Fibroblast of skin of left biceps (primary cell): ENCODE data around the gene PPM1E.
"Not testable (repeated sequence)": the region's sequence is repeated elsewhere in the genome, so short reads cannot be mapped to it uniquely, and the experiment has no call there.

Experiments
- DNase-seq, 2 experiments: peaks; one replicate each; pipeline ENCODE4 v3.0.0-alpha.2; 2013; ENCODE audit warnings: low read depth in 2 of 2

Gene PPM1E

DNA sequence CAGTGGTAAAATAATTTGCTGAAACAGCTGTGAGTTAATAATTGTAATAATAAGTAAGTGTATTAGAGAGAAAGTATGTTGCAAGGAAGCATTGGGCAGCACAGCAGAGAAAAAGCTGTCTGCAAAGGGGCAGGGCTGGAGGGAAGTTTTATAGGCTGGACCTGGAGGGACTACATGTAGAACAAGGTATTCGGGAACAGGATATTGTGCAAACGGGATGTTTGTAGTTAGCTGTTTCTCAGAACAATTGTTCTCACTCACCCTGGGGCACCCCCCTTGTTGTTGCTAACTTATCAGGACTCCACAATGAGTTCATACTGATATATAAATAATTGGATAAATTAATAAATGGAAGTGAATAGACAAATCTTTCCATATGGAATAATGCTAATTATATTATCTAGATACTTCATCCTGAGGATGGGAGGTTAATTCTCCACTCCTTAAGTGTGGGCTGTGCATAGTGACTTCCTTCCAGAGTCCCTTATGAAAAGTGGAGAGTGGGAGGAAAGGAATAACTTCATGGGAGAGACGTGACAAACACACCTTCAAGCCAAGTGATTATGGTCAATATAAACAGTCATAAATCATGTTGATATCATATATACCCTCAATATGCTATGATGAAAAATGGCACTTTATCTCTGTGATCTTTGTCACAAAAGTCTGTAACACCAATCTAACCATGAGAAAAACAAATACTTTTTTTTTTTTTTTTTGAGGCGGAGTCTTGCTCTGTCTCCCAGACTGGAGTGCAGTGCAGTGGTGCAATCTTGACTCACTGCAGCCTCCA, 85.4 kb downstream of the PPM1E start:
- no peak for DNase-seq

DNA sequence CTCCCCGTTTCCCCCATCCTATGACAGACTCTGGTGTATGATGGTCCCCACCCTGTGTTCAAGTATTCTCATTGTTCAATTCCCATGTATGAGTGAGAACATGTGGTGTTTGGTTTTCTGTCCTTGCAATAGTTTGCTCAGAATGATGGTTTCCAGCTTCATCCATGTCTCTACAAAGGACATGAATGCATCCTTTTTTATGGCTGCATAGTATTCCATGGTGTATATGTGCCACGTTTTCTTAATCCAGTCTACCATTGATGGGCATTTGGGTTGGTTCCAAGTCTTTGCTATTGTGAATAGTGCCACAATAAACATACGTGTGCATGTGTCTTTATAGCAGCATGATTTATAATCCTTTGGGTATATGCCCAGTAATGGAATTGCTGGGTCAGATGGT, 90.8 kb downstream of the PPM1E start:
- DNase-seq, result not testable (repeated sequence)

DNA sequence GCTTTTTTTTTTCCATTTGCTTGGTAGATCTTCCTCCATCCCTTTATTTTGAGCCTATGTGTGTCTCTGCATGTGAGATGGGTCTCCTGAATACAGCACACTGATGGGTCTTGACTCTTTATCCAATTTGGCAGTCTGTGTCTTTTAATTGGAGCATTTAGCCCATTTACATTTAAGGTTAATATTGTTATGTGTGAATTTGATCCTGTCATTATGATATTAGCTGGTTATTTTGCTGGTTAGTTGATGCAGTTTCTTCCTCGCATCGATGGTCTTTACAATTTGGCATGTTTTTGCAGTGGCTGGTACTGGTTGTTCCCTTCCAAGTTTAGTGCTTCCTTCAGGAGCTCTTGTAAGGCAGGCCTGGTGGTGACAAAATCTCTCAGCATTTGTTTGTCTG, 94.5 kb downstream of the PPM1E start:
- not testable (repeated sequence) for DNase-seq

DNA sequence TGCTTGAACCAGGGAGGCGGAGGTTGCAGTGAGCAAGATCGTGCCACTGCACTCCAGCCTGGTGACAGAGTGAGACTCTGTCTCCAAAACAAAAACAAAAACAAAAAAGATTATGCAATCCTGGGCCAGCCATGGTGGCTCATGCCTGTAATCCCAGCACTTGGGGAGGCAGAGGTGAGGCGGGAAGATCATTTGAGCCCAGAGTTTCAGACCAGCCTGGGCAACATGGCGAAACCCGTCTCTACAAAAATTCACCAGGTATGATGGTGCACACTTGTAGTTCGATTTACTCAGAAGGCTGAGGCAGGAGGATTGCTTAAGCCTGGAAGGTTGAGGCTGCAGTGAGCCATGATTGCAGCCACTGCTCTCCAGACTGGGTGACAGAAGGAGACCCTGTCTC, 109.6 kb downstream of the PPM1E start:
- no peak for DNase-seq

DNA sequence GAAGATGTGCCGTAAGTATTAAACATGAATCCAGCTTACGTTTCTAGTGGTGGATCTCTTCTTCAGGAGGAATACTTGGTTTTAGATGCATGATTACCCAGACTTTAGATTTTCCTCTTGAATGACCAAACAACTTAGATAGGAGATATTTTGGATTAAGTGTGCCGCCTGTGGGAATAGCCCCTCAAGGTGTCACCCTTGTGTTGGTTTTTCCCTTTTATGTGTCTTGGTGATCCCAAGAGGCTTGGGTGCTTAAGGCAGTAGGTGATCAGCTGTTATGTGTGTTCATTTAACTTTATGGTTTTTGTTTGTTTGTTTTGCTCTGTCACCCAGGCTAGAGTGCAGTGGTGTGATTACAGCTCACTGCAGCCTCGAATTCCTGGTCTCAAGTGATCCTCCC, 115.1 kb downstream of the PPM1E start:
- no peak for DNase-seq

DNA sequence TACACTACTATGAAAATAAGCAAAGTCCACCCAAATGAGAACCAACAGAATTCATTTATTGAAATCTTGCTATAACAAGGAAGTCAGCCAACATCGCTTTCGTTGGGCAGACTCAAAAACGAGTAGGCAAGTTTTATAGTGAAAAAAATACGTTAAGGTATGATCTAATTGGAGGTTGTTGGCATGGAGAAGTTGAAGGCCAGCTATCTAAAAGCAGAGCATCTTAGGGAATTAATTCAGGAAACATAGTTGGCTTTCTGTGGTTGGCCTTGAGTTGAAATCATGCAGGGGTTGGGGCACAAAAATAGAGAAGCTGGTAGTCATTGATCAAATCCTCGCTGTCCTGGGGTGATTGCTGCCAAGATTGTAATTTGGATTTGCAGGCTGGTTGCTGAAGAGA, 118.3 kb downstream of the PPM1E start:
- no peak for DNase-seq

DNA sequence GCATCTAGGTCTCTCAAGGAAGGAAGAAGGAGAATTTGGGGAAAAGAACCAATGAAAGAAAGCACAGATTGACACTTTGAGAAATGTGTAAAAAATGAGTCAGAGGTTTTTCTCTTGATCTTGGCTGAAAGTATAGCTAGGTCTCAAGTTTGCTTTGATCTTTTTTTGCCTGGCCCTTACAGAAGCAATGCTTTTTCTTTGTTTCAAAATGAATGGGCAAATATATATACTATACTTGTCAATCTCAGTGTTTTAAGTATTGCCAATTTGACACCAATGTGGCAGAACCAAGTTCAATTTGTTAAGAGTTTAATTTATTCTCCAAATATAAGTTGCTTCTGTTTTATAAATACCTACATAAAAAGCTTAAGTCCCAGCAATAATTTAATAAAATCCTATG, 119.6 kb downstream of the PPM1E start:
- no peak for DNase-seq

DNA sequence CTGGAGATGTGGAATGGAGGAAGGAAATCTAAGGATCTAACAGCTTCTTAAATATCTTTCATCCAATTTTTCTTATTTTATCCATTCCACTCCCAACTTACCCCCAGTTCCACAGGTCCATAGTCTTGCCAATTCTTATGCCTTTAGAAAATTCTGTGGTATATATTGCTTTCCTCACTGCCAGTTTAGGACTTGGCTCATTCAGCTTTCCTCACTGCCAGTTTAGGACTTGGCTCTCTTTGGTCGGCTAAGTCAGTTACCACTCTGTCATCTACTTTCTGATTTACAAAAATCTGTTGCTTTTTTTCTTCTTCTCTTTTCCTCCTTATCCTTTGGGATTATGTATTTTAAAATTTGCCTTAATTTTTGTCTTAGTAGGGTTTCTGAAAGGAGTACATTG, 128.5 kb downstream of the PPM1E start:
- DNase-seq, result no peak

DNA sequence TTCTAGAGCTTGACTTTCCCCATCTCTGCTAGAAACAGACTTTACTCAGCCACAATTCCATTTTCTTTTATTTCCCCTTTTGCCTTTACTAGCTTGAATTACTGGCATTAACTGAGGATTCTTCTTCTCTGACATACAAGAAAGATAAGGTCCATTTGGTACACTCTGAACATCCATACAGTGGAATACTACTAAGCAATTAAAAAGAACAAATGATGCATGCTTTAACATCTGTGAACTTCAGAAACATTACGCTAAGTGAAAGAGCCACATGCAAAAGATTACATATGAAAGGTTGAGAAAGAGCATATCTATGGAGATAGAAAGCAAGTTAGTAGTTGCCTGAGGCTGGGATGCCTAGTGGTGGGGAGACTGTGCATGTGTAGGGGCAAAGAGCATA, 130.9 kb downstream of the PPM1E start:
- DNase-seq, result no peak

DNA sequence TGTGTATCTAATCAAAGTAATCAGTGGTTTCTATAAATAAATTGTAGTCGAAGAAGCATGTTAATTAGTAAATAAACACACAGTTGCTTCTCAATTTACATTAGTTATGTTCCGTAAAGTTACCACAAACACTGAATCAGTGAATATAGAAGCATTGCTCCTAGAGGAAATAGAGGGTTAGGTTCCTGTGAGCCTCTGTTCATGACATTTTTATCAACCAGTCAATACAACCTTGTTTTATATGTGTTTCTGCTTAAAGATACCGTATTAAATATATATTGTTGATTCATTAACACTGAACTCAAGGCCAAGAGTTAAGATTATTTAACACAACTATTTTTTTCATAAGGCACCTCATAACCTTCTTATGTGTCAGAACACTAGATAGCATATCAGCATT, 134.3 kb downstream of the PPM1E start:
- no peak for DNase-seq

DNA sequence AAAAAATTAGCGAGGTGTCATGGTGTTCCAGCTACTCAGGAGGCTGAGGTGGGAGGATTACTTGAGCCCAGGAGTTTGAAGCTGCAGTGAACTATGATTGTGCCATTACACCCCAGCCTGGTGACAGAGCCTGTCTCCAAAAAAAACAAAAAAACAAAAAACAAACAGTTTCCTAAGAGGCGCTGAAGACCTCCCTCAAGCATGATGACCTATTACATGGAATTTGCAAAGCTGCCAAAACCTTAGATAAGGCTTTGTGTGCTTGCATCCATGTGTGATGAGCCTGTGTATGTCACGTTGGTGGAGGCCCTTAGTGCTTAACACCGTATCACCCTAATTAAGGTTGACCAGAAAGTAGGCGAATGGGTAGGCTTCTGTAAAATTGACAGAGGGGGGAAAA, 143.5 kb downstream of the PPM1E start:
- DNase-seq, result no peak

DNA sequence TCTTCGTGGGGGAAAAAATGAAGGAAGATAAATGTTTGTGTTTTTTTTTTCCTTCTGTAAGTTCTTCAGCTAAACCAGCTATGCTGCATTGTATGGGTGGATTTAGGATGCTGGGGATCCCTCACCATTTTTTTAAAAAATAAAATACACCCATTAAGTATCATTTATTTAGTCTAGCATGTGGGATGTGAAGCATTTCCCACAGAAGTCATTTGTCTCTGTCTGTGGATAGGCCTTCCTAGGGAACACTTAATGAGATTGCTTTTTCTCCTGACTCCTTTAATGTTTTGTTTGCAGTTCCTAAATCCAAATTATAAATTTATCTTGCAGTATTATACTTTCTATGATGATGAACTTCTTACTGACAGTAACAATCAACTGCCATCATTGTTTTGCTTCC, 146.7 kb downstream of the PPM1E start:
- DNase-seq, result no peak

DNA sequence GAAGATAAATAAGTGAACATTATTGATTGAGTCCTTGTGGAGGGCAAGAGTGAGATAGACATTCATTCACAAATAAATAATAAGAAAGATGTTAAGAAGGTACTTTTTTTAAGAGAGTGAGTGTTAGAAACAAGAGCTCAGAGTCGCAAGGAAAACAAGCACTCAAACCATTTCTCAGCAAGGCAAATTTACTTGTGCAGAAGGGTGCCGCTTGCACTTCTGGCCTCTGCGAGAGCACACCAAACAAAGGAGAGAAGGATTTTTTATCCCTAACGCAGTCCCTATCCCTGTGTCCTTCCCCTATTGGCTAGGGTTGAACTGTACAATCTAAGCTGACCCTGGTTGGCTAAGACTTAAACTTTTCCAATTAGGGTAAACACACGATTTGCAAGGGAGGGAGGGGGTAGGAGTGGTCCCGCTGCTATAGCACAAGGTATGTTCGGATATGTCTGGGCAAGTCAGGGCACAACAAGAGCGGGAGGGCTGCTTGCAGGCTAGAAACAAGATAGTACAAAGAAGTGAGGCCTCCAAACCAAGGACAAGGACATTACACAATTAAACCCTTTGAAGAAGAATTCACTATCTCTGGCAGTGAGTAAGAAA, 156.2 kb downstream of the PPM1E start:
- DNase-seq, result no peak

DNA sequence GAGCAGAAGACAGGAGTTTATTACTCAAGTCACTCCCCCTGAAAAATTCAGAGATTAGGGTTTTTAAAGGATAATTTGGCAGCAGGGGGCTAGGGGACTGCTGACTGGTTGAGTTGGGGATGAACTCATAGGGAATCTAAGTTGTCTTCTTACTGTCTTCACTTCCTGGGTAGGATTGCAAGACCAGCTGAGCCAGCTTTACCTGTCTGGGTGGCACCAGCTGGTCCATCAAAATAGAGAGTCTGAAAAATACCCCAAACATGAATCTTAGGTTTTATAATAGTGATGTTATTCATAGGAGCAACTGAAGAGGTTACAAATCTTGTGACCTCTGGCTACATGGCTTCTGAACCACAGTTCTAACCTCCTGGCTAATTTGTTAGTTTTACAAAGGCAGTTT, 157.9 kb downstream of the PPM1E start:
- no peak for DNase-seq

DNA sequence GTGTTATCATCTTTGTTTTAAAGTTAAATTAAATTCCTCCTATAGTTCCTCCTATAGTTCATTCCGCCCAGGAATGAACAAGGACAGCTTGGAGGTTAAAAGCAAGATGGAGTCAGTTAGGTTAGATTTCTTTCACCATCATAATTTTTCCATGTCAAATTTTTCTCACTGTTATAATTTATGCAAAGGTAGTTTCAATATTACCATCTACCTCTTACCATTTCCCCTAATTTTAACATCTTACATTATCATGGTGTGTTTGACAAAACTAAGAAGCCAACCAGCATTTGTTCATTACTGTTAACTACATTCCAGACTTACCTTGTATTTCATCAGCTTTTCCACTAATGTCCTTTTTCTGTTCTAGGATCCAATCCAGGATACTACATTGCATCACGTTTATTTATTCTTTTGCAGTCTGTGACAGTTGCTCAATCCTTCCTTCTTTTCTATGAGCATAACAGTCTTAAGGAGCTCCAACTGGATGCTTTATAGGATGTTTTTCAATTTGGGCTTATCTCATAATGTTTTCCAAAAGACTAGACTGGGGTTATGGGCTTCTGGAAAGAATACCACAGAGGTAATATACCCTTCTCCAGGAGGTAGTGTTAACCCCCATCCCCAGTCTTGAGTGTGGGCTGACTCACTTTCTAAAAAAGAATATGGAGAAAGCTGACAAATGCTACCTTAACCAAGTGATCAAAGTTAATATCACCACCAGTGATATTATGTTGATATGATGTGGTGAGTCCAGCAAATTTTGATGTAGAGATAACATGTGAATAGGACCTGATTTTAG, 158.5 kb downstream of the PPM1E start:
- peak; percentile 23 to 36 for DNase-seq

DNA sequence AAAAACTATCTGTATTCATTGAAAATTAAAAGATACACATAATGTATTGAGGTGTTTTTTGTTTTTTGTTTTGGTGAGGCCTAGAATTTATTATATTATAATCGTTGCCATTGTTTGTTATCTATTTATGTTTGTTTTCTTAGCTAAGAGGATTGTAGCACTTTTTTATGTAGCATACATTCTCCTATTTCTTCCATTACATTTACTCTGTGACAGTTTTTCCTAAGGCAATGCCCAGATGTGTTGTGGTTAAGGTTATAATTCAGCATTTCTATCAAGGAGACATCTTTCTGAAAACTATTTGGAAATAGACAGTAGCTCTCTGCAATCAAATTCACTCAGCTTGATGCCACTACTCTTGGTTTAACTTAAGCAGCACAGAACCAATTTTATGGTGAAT, 161.6 kb downstream of the PPM1E start:
- DNase-seq, result no peak

DNA sequence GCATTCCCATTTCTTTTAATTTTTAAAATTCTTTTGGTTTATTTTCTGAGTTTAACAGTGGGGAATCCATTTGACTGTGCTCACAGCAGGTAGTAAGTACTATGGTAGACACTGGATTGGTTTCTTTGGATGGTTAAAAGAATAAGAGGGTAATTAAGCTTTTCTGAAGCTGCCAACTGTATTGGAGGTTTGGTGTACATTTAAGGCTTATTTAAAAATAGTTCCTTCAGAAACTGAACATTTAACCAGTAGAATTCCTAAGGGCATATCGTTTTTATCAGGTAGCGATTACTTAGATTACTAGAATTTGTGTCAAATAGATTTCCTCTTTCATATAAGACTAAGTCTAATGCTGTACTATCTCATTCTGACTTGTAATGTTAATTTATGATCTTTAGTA, 162.4 kb downstream of the PPM1E start:
- no peak for DNase-seq

DNA sequence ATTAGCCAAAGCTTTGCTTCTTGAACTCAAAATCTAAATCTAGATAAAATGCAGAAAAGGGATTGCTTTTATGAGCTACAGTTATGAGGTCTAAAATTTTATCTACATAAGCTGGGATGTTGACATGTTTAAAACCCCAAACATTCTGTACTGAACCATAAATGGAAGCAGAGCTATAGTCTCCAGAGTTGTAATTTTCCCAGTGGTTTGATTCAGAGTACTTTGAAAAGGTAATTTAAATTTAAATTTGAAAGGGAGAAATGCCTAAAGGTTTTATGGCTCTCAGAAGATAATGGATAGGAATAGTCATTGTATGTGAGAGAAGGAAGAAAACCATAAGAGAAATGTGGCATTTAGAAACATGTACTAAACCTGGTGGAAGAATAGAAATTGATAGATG, 163.2 kb downstream of the PPM1E start:
- no peak for DNase-seq

DNA sequence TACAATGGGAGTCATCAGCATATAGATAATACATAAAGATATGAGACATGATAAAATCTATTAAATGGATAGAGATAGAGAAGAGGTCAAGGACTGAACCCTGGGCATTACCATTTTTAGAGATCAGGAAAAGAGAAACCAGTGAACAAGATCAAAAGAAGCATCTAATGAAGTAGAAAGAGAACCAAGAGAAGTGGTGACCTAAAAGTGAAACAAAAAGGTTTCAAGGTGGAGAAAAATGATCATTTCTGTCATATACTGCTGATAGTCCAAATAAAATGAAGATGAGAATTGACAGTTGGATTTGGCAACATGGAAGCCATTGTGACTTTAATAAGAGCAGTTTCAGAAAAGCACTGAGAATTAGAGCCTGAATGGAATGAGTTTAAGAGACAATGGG, 165.1 kb downstream of the PPM1E start:
- DNase-seq, result no peak

DNA sequence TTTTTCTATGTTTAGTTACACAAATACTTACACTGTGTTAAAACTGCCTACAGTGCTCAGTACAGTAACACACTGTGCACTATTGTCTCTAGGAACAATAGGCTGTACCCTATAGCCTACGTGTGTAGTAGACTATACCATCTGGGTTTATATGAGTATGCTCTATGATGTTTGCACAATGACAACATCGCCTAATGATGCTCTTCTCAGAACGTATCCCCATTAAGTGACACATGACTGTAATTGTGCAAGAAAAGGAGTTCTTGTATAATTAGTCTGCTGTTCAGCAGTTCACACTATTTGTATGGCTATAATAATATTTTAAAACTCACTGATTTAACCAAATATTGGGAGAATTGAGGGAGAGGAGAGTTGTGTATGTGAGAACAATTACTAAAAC, 177.3 kb downstream of the PPM1E start:
- no peak for DNase-seq

DNA sequence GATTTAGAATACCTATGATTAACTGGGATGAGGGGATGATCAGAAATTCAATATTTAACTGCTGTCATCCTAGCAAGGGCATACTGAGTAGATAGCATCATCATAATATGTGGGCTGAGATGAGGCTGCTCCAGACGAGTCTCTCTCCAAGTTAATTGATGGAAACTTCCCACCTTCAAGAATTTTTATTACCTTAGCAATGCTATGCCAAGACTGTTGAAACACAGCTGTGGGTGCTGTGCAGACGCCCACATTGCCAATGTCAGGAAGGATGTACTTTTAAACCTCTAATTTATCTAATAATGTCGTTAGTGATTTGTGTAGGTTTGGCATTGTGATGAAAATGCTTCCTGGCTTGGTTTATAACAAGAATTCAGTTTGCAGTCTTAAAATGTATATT, 180.6 kb downstream of the PPM1E start:
- no peak for DNase-seq

DNA sequence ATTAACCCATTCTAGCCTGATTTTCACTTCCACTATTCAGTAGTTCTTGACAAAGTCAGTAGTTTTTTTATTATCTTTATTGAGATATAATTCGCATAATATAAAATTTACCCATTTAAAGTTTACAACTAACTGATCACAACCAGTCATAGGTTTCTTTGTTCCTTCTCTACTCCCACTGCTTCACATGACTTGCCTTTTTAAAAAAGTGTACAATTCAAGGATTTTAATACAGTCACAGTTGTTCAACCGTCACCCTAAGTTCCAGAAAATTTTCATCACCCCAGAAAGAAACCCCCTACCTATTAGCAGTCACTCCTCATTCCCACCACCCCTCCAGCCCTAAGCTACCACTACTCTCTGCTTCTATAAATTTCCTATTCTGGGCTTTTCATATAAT, 188.5 kb downstream of the PPM1E start:
- DNase-seq, result no peak

DNA sequence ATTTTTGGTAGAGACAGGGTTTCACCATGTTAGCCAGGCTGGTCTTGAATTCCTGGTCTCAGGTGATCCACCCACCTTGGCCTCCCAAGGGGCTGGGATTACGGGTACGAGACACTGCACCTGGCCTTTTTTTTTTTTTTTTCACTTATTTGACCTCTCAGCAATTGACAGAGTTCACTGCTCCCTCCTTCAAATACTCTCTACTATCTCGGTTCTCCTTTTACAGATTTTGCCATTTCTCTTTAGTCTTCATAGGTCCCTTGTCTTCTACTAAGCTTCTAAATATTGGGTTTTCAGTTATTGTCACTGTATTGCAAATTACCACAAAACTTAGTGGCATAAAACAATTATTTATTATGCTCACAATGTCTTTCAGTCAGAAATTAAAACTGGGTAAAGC, 191.8 kb downstream of the PPM1E start:
- DNase-seq, result no peak
